Smooth muscle cell (in vitro differentiated cells): Measurements from ENCODE around the gene SSTR1. TPM values are rescaled to one million over a fixed set of nuclear protein-coding genes. Genes with fewer than 3 reads are reported as not detected.

Experiments
- DNase-seq: peaks from one replicate; lab custom pipeline; 2025; ENCODE audit not compliant: unreplicated experiment; lab: John Stamatoyannopoulos, UW
- H2AFZ ChIP-seq: fragments of 200-600 bp; sonication (generic); 2 replicates; pipeline ENCODE4 v1.6.0; 2016; ENCODE audit warnings: antibody characterized with exemption, low read depth, mild to moderate bottlenecking
- H3F3A ChIP-seq: fragments of 200-600 bp; sonication (generic); 2 replicates; pipeline ENCODE4 v1.6.0; 2017; ENCODE audit warnings: antibody characterized with exemption, low read depth
- H3K27ac ChIP-seq: fragments of 200-600 bp; sonication (generic); 2 replicates; pipeline ENCODE4 v1.5.1; 2016; ENCODE audit warnings: low read depth, mild to moderate bottlenecking
- H3K27me3 ChIP-seq: fragments of 200-600 bp; sonication (generic); 2 replicates; pipeline ENCODE4 v1.6.1; 2016; ENCODE audit warnings: low read depth, mild to moderate bottlenecking
- H3K36me3 ChIP-seq: fragments of 200-600 bp; sonication (generic); 2 replicates; pipeline ENCODE4 v1.5.1; 2016; ENCODE audit warnings: low read depth
- H3K4me1 ChIP-seq: fragments of 200-600 bp; sonication (generic); 2 replicates; pipeline ENCODE4 v1.5.1; 2016; ENCODE audit warnings: low read depth
- H3K4me2 ChIP-seq: fragments of 200-600 bp; sonication (generic); 2 replicates; pipeline ENCODE4 v1.6.0; 2016; ENCODE audit warnings: mild to moderate bottlenecking
- H3K4me3 ChIP-seq: fragments of 200-600 bp; sonication (generic); 2 replicates; pipeline ENCODE4 v1.5.1; 2016; ENCODE audit warnings: mild to moderate bottlenecking
- H3K79me2 ChIP-seq: fragments of 200-600 bp; sonication (generic); 2 replicates; pipeline ENCODE4 v1.6.0; 2016; ENCODE audit warnings: low read depth, mild to moderate bottlenecking
- H3K9ac ChIP-seq: fragments of 200-600 bp; sonication (generic); 2 replicates; pipeline ENCODE4 v1.6.0; 2016; ENCODE audit warnings: low read depth
- H3K9me3 ChIP-seq: fragments of 200-600 bp; sonication (generic); replicated peaks from 2 replicates; pipeline ENCODE4 v1.5.1; 2016; ENCODE audit warnings: low read depth
- H4K20me1 ChIP-seq: fragments of 200-600 bp; sonication (generic); 2 replicates; pipeline ENCODE4 v1.6.0; 2016; ENCODE audit warnings: low read depth
- WGBS: methylation state at CpG from one replicate; pipeline ENCODE4 v1.1.7; 2016; ENCODE audit warnings: low lambda C conversion rate; 5-methylcytosine and 5-hydroxymethylcytosine counted together
- polyA plus RNA-seq: library from polyadenylated mRNA; unstranded; fragments of >200 nt; fragmentation: Nextera tagmentation; extraction: Ambion mirVana; gene quantifications from 2 replicates; pipeline ENCODE4 v1.2.1, GENCODE V29; 2016
- total RNA-seq: library from RNA; depleted of rRNA; stranded (reverse); fragments of >200 nt; gene quantifications from 2 replicates; pipeline ENCODE4 v1.2.3, GENCODE V29; 2014
- TF ChIP-seq, protein P1 (sequence below): fragments of 200-600 bp; sonication (generic); IDR thresholded peaks from 2 replicates; pipeline ENCODE4 v1.5.1; 2017; ENCODE audit warnings: borderline replicate concordance, mild to moderate bottlenecking, antibody characterized with exemption; ENCODE audit not compliant: insufficient read depth, poor library complexity, severe bottlenecking

The SSTR1 gene
- total and polyA plus RNA-seq, 2 experiments from 2014 or later: 11.3 to 12.3 TPM

DNA sequence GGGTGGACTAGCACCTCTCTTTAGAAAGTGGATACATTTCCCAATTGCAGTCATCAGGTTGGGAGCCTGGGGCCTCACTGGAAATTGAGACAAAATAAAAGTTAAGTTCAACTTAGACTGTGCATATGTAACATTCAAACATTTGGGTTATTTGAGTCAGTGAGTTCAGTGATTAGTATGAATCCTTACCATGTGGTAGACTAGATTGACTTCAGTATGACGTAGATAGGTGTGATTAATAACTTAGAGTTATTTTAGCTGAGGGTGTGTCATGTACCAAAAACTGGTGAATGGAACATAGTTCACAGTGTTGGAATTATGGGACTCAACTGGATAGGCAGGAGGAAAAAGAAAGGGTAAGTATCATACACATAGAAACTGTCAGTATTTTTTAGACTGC lies 8.0 kb upstream of the SSTR1 start:
- Histone ChIP-seq H3K9ac (no peak overlapping the region), H3K79me2 (no peaks in the 10 kb centered on the region), H2AFZ (no peak overlapping the region), H4K20me1 (no peaks in the 10 kb centered on the region), H3K4me3 (no peak overlapping the region), H3K36me3 (no peaks in the 10 kb centered on the region), H3F3A (no peaks in the 10 kb centered on the region), H3K4me2 (no peak overlapping the region), H3K9me3 (no peaks in the 10 kb centered on the region), H3K27me3 (no peaks in the 10 kb centered on the region), H3K4me1 (no peaks in the 10 kb centered on the region), H3K27ac (no peak overlapping the region)
- TF ChIP-seq, protein P1, sequence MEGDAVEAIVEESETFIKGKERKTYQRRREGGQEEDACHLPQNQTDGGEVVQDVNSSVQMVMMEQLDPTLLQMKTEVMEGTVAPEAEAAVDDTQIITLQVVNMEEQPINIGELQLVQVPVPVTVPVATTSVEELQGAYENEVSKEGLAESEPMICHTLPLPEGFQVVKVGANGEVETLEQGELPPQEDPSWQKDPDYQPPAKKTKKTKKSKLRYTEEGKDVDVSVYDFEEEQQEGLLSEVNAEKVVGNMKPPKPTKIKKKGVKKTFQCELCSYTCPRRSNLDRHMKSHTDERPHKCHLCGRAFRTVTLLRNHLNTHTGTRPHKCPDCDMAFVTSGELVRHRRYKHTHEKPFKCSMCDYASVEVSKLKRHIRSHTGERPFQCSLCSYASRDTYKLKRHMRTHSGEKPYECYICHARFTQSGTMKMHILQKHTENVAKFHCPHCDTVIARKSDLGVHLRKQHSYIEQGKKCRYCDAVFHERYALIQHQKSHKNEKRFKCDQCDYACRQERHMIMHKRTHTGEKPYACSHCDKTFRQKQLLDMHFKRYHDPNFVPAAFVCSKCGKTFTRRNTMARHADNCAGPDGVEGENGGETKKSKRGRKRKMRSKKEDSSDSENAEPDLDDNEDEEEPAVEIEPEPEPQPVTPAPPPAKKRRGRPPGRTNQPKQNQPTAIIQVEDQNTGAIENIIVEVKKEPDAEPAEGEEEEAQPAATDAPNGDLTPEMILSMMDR: no peak
- no peak for DNase-seq
- 73% methylated on average over 1 of the region's 1 CpG for WGBS

DNA sequence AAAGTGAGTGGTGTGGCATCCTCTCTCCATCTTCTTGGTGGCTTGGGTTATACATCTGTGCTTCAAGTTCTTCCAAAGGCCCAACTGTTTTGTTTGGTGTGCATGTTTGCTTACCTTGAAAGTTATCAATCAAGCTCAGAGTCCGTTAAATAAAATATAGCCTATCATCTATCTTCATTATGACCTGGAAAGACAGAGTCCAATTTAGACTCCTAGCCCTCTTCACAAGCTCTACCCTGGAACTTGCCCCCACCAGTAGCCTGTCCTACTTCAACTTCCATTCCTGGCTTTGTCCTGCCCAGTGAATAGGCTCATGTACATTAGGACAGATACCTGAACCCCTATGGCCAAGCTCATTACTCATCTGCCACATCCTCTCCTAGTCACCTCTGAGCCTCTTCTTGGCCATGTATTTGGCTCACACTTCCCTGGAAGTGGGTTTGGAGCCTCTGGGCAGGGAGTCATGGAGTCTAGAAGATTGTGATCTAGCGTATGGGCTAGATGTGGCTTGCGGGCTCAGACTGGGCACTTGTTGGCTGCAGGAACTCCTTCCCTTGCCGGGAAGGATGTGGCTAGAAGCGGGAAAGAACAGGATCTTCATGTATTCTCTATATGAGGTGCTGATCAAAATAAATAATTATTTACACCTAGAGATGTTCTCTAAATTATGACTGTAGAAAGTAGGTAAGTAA lies 6.4 kb upstream of the SSTR1 start:
- H3K9me3 ChIP-seq: no peaks in the 10 kb centered on the region
- no peaks in the 10 kb centered on the region for H3K4me1 ChIP-seq
- H3K27me3 ChIP-seq: no peaks in the 10 kb centered on the region
- H4K20me1 ChIP-seq: no peaks in the 10 kb centered on the region
- H3F3A ChIP-seq: no peaks in the 10 kb centered on the region
- TF ChIP-seq, protein P1: no peak
- no peaks in the 10 kb centered on the region for H3K79me2 ChIP-seq
- no peak overlapping the region for H3K4me2 ChIP-seq
- DNase-seq: no peak
- no peak overlapping the region for H3K9ac ChIP-seq
- H2AFZ ChIP-seq: no peak overlapping the region
- whole genome bisulfite sequencing: 93% methylated on average over 5 of the region's 5 CpGs
- H3K36me3 ChIP-seq: no peaks in the 10 kb centered on the region
- H3K27ac ChIP-seq: no peak overlapping the region
- H3K4me3 ChIP-seq: no peak overlapping the region

DNA sequence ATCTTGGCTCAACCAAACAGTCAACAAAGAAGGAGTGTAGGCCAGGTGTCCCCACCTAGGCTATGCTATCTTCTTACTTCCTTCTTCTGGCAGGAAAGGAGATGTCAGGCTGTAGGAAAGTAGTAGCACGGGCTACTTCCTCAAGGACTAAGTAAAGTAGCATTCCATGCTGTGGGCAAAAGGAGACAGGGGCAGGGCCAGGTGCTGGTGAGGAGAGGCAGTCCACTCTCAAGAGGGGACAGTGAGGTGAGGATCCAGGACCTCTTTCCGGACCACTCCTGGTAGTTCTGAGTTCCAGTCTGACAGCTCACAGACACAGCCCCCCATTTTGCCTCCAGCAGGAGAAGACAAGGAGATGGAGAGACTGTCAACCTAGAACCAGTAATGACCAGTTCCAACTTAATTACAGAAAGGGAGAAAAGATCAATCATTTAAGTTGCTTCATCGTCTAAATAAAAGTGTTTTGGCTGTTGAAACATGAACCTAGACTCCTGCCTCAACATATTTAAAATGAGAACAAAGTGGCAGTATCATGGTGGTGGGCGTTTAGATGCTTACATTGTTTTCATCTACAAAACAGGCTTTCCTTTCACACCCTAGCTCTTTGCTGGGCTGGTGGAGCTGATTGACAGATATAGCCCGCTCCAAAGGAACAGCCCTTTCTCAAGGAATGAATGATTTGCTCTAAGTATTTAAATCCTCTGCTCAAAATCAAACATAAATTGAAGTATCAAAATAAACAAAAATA lies 5.1 kb upstream of the SSTR1 start:
- no peak overlapping the region for H2AFZ ChIP-seq
- no peaks in the 10 kb centered on the region for H3K4me1 ChIP-seq
- no peaks in the 10 kb centered on the region for H4K20me1 ChIP-seq
- H3K27me3 ChIP-seq: no peaks in the 10 kb centered on the region
- H3K27ac ChIP-seq: no peak overlapping the region
- no peaks in the 10 kb centered on the region for H3F3A ChIP-seq
- 70% methylated on average over 5 of the region's 5 CpGs for WGBS
- DNase-seq: no peak
- no peaks in the 10 kb centered on the region for H3K79me2 ChIP-seq
- no peaks in the 10 kb centered on the region for H3K36me3 ChIP-seq
- H3K4me3 ChIP-seq: no peak overlapping the region
- no peaks in the 10 kb centered on the region for H3K9me3 ChIP-seq
- no peak overlapping the region for H3K9ac ChIP-seq
- no peak overlapping the region for H3K4me2 ChIP-seq
- TF ChIP-seq, protein P1: no peak
